Smooth muscle cell (in vitro differentiated cells): ENCODE results near the gene IDUA. TPM values are rescaled to one million over a fixed set of nuclear protein-coding genes. Genes with fewer than 3 reads are reported as not detected.
A peak's percentile ranks its signal among the peaks of the same experiment; 100 is the strongest.
"Not testable (repeated sequence)": the region's sequence is repeated elsewhere in the genome, so short reads cannot be mapped to it uniquely, and the experiment has no call there.

ENCODE experiments used
- DNase-seq: peaks from one replicate; lab custom pipeline; 2025; ENCODE audit not compliant: unreplicated experiment; lab: John Stamatoyannopoulos, UW
- H2AFZ ChIP-seq: fragments of 200-600 bp; sonication (generic); 2 replicates; pipeline ENCODE4 v1.6.0; 2016; ENCODE audit warnings: antibody characterized with exemption, low read depth, mild to moderate bottlenecking
- H3F3A ChIP-seq: fragments of 200-600 bp; sonication (generic); 2 replicates; pipeline ENCODE4 v1.6.0; 2017; ENCODE audit warnings: antibody characterized with exemption, low read depth
- H3K27ac ChIP-seq: fragments of 200-600 bp; sonication (generic); 2 replicates; pipeline ENCODE4 v1.5.1; 2016; ENCODE audit warnings: low read depth, mild to moderate bottlenecking
- H3K27me3 ChIP-seq: fragments of 200-600 bp; sonication (generic); 2 replicates; pipeline ENCODE4 v1.6.1; 2016; ENCODE audit warnings: low read depth, mild to moderate bottlenecking
- H3K36me3 ChIP-seq: fragments of 200-600 bp; sonication (generic); 2 replicates; pipeline ENCODE4 v1.5.1; 2016; ENCODE audit warnings: low read depth
- H3K4me1 ChIP-seq: fragments of 200-600 bp; sonication (generic); 2 replicates; pipeline ENCODE4 v1.5.1; 2016; ENCODE audit warnings: low read depth
- H3K4me2 ChIP-seq: fragments of 200-600 bp; sonication (generic); 2 replicates; pipeline ENCODE4 v1.6.0; 2016; ENCODE audit warnings: mild to moderate bottlenecking
- H3K4me3 ChIP-seq: fragments of 200-600 bp; sonication (generic); 2 replicates; pipeline ENCODE4 v1.5.1; 2016; ENCODE audit warnings: mild to moderate bottlenecking
- H3K79me2 ChIP-seq: fragments of 200-600 bp; sonication (generic); 2 replicates; pipeline ENCODE4 v1.6.0; 2016; ENCODE audit warnings: low read depth, mild to moderate bottlenecking
- H3K9ac ChIP-seq: fragments of 200-600 bp; sonication (generic); 2 replicates; pipeline ENCODE4 v1.6.0; 2016; ENCODE audit warnings: low read depth
- H3K9me3 ChIP-seq: fragments of 200-600 bp; sonication (generic); replicated peaks from 2 replicates; pipeline ENCODE4 v1.5.1; 2016; ENCODE audit warnings: low read depth
- H4K20me1 ChIP-seq: fragments of 200-600 bp; sonication (generic); 2 replicates; pipeline ENCODE4 v1.6.0; 2016; ENCODE audit warnings: low read depth
- CTCF ChIP-seq: fragments of 200-600 bp; sonication (generic); IDR thresholded peaks from 2 replicates; pipeline ENCODE4 v1.5.1; 2017; ENCODE audit warnings: borderline replicate concordance, mild to moderate bottlenecking, antibody characterized with exemption; ENCODE audit not compliant: insufficient read depth, poor library complexity, severe bottlenecking
- WGBS: methylation state at CpG from one replicate; pipeline ENCODE4 v1.1.7; 2016; ENCODE audit warnings: low lambda C conversion rate; 5-methylcytosine and 5-hydroxymethylcytosine counted together
- polyA plus RNA-seq: library from polyadenylated mRNA; unstranded; fragments of >200 nt; fragmentation: Nextera tagmentation; extraction: Ambion mirVana; gene quantifications from 2 replicates; pipeline ENCODE4 v1.2.1, GENCODE V29; 2016
- total RNA-seq: library from RNA; depleted of rRNA; stranded (reverse); fragments of >200 nt; gene quantifications from 2 replicates; pipeline ENCODE4 v1.2.3, GENCODE V29; 2014

Gene IDUA
- total and polyA plus RNA-seq, 2 experiments from 2014 or later = 6.3 to 49.9 TPM

DNA sequence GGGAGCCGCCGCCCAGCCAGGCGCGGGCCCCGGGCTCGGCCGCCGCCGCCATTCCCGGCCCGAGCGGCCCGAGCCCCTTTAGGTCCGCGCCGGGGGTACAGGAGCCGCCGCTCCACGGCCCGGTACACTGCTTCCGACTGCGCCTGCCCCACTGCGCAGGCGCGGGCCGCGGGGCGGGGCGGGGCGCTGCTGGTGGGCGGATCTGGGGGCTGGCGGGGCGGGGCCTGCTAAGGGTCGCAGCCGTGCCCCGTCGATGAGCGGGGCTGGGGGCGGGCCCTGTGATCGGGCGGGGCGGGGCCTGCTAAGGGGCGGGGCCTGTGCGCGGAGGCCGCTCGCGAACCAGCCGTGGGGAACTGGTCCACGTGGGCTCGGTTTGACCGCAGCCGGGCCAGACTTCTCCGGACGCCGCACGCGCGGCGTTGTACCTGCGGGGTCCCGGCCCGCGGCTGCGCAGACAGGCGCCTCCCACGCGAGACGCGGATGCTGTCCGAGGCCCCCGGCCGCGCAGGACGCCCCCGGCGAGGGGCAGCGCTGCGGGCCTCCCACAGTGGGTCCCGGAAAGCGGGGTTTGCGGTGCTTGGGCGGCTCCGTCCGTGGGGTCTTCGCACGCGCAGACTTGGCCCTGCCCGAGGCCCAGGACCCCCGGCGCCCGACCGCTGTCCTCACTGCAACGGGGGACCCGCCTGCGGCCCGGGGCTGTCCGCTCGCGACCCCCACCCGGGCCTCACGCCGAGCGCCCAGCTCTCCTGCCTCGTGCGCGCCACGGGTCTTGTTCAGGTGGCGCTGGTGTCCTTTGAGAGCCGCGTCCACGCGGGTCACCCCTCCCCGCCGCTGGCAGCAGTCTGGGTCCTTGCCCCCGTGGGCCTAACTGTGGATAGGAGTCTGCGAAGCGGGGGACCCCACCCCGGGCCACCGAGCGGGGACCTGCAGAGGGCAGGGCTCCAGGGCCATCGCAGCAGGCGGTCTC, 13.1 kb upstream of the IDUA start, which contains the start of gene DGKQ:
Gene DGKQ (minus strand): TSS at position 139 of the 967 bp plus-strand sequence. CDS start 87 bp downstream, at position 52.
- Histone ChIP-seq H3K9me3 (no peaks in the 10 kb centered on the region), H3K4me2 (peak within 1 kb of the TSS; percentile 100), H3K4me1 (peaks cover 5% of the 10 kb centered on the region), H4K20me1 (peaks cover 39% of the 10 kb centered on the region), H3K9ac (peak within 1 kb of the TSS; percentile 39), H3F3A (no peaks in the 10 kb centered on the region), H3K79me2 (peaks cover 7% of the 10 kb centered on the region), H3K36me3 (no peaks in the 10 kb centered on the region), H3K27me3 (no peaks in the 10 kb centered on the region), H2AFZ (no peak within 1 kb of the TSS), H3K27ac (no peak within 1 kb of the TSS), H3K4me3 (peak within 1 kb of the TSS; percentile 85)
- WGBS = 36% methylated on average over 74 of the region's 123 CpGs
- peak; percentile 73 for DNase-seq
- no peak for TF ChIP-seq CTCF

DNA sequence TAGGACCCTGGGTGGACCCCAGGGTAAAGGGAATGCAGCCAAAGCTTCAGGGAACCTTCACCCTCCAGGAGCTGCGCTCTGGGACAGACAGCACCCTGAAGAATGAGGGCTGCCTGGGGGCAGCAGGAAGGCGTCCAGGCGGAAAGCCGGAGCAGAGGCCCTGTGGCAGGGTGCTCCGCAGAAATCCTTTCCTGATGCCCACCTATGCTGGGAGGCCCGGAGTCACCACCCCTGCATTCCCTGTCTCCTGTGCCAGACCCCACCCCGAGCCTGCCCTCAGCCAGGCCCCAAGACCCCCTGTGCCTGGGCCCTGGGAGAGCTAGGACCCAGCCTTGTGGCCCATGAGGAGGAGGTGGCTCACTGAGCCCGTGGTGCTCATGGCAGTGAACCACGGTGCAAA, 12.2 kb upstream of the IDUA start:
- Histone ChIP-seq H4K20me1 (peaks cover 31% of the 10 kb centered on the region), H3K4me3 (no peak overlapping the region), H3K36me3 (no peaks in the 10 kb centered on the region), H3K9ac (no peak overlapping the region), H3K4me1 (peaks cover 5% of the 10 kb centered on the region), H3K27me3 (no peaks in the 10 kb centered on the region), H3K4me2 (no peak overlapping the region), H3F3A (no peaks in the 10 kb centered on the region), H3K27ac (no peak overlapping the region), H2AFZ (no peak overlapping the region), H3K79me2 (peaks cover 7% of the 10 kb centered on the region), H3K9me3 (no peaks in the 10 kb centered on the region)
- 98% methylated on average over 8 of the region's 9 CpGs for WGBS
- no peak for TF ChIP-seq CTCF
- DNase-seq = no peak

DNA sequence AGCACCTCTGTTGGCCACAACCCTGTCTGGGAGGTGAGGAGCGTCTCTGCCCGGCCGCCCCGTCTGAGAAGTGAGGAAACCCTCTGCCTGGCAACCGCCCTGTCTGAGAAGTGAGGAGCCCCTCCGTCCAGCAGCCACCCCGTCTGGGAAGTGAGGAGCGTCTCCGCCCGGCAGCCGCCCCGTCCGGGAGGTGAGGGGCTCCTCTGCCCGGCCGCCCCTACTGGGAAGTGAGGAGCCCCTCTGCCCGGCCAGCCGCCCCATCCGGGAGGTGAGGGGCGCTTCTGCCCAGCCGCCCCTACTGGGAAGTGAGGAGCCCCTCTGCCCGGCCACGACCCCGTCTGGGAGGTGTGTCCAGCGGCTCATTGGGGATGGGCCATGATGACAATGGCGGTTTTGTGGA, 10.8 kb upstream of the IDUA start:
- H3K79me2 ChIP-seq, H3K36me3 ChIP-seq, H3K9me3 ChIP-seq, DNase-seq, H3K27ac ChIP-seq, H3F3A ChIP-seq, H3K4me2 ChIP-seq, H3K9ac ChIP-seq, H2AFZ ChIP-seq, H3K27me3 ChIP-seq, H3K4me3 ChIP-seq, H3K4me1 ChIP-seq: not testable (repeated sequence)
- peaks cover 18% of the 10 kb centered on the region for H4K20me1 ChIP-seq
- WGBS = 97% methylated on average over 12 of the region's 25 CpGs

- no peaks in the 10 kb centered on the region for H3K79me2 ChIP-seq
- no peaks in the 10 kb centered on the region for H3F3A ChIP-seq
- H3K4me2 ChIP-seq = peak overlapping the region; percentile 70
- H3K9ac ChIP-seq = peak overlapping the region; percentile 43
- peak overlapping the region; percentile 60 for H3K27ac ChIP-seq
- DNase-seq = no peak
- no peak for TF ChIP-seq CTCF
- H3K9me3 ChIP-seq = no peaks in the 10 kb centered on the region
- H3K4me1 ChIP-seq = no peaks in the 10 kb centered on the region
- H4K20me1 ChIP-seq = no peaks in the 10 kb centered on the region
- no peaks in the 10 kb centered on the region for H3K36me3 ChIP-seq
- peak overlapping the region; percentile 95 for H2AFZ ChIP-seq
- WGBS = 23% methylated on average over 20 of the region's 20 CpGs
- H3K27me3 ChIP-seq = no peaks in the 10 kb centered on the region
- no peak overlapping the region for H3K4me3 ChIP-seq
These were observed 7.7 kb upstream of the IDUA start for GRCh38 chr4:978957-979701.
